ENCODE measurements around the gene ORC2.
"Not testable (repeated sequence)": the region's sequence is repeated elsewhere in the genome, so short reads cannot be mapped to it uniquely, and the experiment has no call there.

DNA sequence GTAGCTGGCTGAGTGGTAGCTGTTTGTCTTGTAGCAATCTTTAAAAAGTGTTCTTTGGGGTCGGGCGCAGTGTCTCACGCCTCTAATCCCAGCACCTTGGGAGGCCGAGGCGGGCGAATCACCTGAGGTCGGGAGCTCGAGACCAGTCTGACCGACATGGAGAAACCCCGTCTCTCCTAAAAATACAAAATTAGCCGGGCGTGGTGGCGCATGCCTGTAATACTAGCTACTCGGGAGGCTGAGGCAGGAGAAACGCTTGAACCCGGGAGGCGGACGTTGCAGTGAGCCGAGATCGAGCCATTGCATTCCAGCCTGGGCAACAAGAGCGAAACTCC, 425 bp upstream of the ORC2 start:
- not testable (repeated sequence) for TF ChIP-seq POLR2A (IDR thresholded peaks at IDR 0.05; ENCODE audit: low read length); RARB (CRISPR knock-in tag; IDR thresholded peaks at IDR 0.05)
- TF ChIP-seq, protein P1, sequence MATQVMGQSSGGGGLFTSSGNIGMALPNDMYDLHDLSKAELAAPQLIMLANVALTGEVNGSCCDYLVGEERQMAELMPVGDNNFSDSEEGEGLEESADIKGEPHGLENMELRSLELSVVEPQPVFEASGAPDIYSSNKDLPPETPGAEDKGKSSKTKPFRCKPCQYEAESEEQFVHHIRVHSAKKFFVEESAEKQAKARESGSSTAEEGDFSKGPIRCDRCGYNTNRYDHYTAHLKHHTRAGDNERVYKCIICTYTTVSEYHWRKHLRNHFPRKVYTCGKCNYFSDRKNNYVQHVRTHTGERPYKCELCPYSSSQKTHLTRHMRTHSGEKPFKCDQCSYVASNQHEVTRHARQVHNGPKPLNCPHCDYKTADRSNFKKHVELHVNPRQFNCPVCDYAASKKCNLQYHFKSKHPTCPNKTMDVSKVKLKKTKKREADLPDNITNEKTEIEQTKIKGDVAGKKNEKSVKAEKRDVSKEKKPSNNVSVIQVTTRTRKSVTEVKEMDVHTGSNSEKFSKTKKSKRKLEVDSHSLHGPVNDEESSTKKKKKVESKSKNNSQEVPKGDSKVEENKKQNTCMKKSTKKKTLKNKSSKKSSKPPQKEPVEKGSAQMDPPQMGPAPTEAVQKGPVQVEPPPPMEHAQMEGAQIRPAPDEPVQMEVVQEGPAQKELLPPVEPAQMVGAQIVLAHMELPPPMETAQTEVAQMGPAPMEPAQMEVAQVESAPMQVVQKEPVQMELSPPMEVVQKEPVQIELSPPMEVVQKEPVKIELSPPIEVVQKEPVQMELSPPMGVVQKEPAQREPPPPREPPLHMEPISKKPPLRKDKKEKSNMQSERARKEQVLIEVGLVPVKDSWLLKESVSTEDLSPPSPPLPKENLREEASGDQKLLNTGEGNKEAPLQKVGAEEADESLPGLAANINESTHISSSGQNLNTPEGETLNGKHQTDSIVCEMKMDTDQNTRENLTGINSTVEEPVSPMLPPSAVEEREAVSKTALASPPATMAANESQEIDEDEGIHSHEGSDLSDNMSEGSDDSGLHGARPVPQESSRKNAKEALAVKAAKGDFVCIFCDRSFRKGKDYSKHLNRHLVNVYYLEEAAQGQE (IDR thresholded peaks at IDR 0.05), result not testable (repeated sequence)
